ENCODE data around the gene LRP1B. TPM values are rescaled to one million over a fixed set of nuclear protein-coding genes. Genes with fewer than 3 reads are reported as not detected.

LRP1B gene
- total and polyA plus RNA-seq, 2 of the 8 experiments (the other 6 are each of a cell fraction or from before 2014, with no cell fraction given): 0.03 TPM; not detected in 1

- ChIA-PET CTCF (ENCODE audit: partially characterized antibody) (interaction anchor here (0.5 to 1.5 kb wide), 3 partner anchors 20 to 393 kb away, joined by 3 read pairs; no protein-coding TSS in a partner anchor), POLR2A (ENCODE audit: partially characterized antibody) (interaction anchor here (0.6 kb wide), 1 partner anchor 82 kb away, joined by 3 read pairs; no protein-coding TSS in a partner anchor)
- no peak overlapping the region for H4K5ac ChIP-seq (ENCODE audit: insufficient read length, low read depth, low read length)
- FAIRE-seq: no peak
- no peaks in the 10 kb centered on the region for H3K79me2 ChIP-seq (ENCODE audit: control insufficient read depth in 1 of 2, insufficient read depth in 2 of 2, low read length in 2 of 2)
- no peak overlapping the region for H2AFZ ChIP-seq (ENCODE audit: low read length)
- H3K4me2 ChIP-seq (ENCODE audit: insufficient read depth in 1 of 2, low read depth in 2 of 2, low read length in 2 of 2): no peak overlapping the region
- no peak overlapping the region for H2BK5ac ChIP-seq (ENCODE audit: low read depth, low read length)
- no peaks in the 10 kb centered on the region for H3K27me3 ChIP-seq (replicated peaks in 1 of 4; ENCODE audit: control insufficient read depth in 3 of 4, extremely low read depth in 1 of 4, insufficient read depth in 3 of 4, low read length in 3 of 4)
- H3K79me1 ChIP-seq (ENCODE audit: low read depth, low read length): no peaks in the 10 kb centered on the region
- no peak overlapping the region for H4K91ac ChIP-seq (replicated peaks; ENCODE audit: insufficient read length, low read length)
- no peak overlapping the region for H2AK5ac ChIP-seq (ENCODE audit: low read depth, low read length)
- H2BK120ac ChIP-seq (replicated peaks; ENCODE audit: low read depth, low read length): no peak overlapping the region
- no peak overlapping the region for H3K23ac ChIP-seq (ENCODE audit: insufficient read length)
- no peak overlapping the region for H3K18ac ChIP-seq (ENCODE audit: extremely low read depth, low read length)
- no peak overlapping the region for H3K56ac ChIP-seq (replicated peaks; ENCODE audit: insufficient read length, low read depth, low read length)
- no peak overlapping the region for H4K8ac ChIP-seq (ENCODE audit: extremely low read depth, insufficient read depth, low read length)
- H3K14ac ChIP-seq (ENCODE audit: insufficient read length): no peak overlapping the region
- H2BK15ac ChIP-seq (ENCODE audit: low read length): no peak overlapping the region
- no peaks in the 10 kb centered on the region for H3K36me3 ChIP-seq (ENCODE audit: control insufficient read depth in 2 of 4, insufficient read depth in 4 of 4, low read length in 3 of 4)
- 98% methylated on average over 2 of the region's 2 CpGs; no CpG with 5 or more reads in 1 of the 2 experiments for WGBS, 2 experiments (ENCODE audit: extremely low coverage in 1 of 2, insufficient coverage in 1 of 2, insufficient read length in 1 of 2, insufficient replicate concordance in 2 of 2, low coverage in 1 of 2, low lambda C conversion rate in 2 of 2, missing lambda C conversion rate in 1 of 2)
- H3K9me3 ChIP-seq (ENCODE audit: insufficient read depth in 2 of 2, low read depth in 1 of 2, low read length in 1 of 2): no peaks in the 10 kb centered on the region
- no peaks in the 10 kb centered on the region for H3K4me1 ChIP-seq (replicated peaks in 1 of 4; ENCODE audit: control insufficient read depth in 3 of 4, insufficient read depth in 4 of 4, low read length in 3 of 4)
- H4K20me1 ChIP-seq (replicated peaks in 1 of 2; ENCODE audit: control insufficient read depth in 1 of 2, insufficient read depth in 2 of 2, low read length in 2 of 2): no peaks in the 10 kb centered on the region
- no peak overlapping the region for H3K27ac ChIP-seq (ENCODE audit: low read depth, low read length)
- H3K4ac ChIP-seq (replicated peaks; ENCODE audit: insufficient read length, low read depth, low read length): no peak overlapping the region
- H2BK12ac ChIP-seq (ENCODE audit: low read depth, low read length): no peak overlapping the region
- no peak overlapping the region for H3K9ac ChIP-seq (replicated peaks in 1 of 4; ENCODE audit: extremely low read depth in 1 of 4, low read depth in 3 of 4, low read length in 3 of 4)
- no peak overlapping the region for H2BK20ac ChIP-seq (ENCODE audit: low read length)
- H3K23me2 ChIP-seq (ENCODE audit: low read depth, low read length): no peaks in the 10 kb centered on the region
- DNase-seq (ENCODE audit: low read depth in 1 of 2, low spot score in 2 of 2): no peak
- H3K4me3 ChIP-seq (ENCODE audit: extremely low read depth in 1 of 4, insufficient read depth in 2 of 4, low read depth in 3 of 4, low read length in 4 of 4): no peak overlapping the region
- TF ChIP-seq CTBP2 (IDR thresholded peaks at IDR 0.05; ENCODE audit: borderline replicate concordance, insufficient read depth, insufficient read length, low read length) (no peak), NRF1 (IDR thresholded peaks at IDR 0.05; ENCODE audit: low read depth, low read length) (no peak), SIX5 (IDR thresholded peaks at IDR 0.05; ENCODE audit: low read depth, low read length) (no peak), ZNF274 (IDR thresholded peaks at IDR 0.05; ENCODE audit: borderline replicate concordance, extremely low read depth, low read length) (no peak), TAF7 (optimal IDR thresholded peaks at IDR 0.05; ENCODE audit: borderline replicate concordance, low read depth, low read length) (no peak), BRCA1 (IDR thresholded peaks at IDR 0.05; ENCODE audit: low read depth, low read length) (no peak), RFX5 (IDR thresholded peaks at IDR 0.05; ENCODE audit: borderline replicate concordance, low read depth, low read length) (no peak), RBBP5 (IDR thresholded peaks at IDR 0.05; ENCODE audit: borderline replicate concordance, low read depth, low read length) (no peak), KDM5A (IDR thresholded peaks at IDR 0.05; ENCODE audit: low read length) (no peak), RXRA (IDR thresholded peaks at IDR 0.05; ENCODE audit: insufficient read depth, low read depth, low read length) (no peak), CTCF (IDR thresholded peaks at IDR 0.05; ENCODE audit: control extremely low read depth in 1 of 3, insufficient read depth in 1 of 3, low read depth in 1 of 3, low read length in 3 of 3) (no peak)
Observed at GRCh38 chr2:141341444-141341843, 789.4 kb downstream of the LRP1B start.

Measured in H1 (cell line).